Measurements from ENCODE around the gene ARNT2. TPM values are rescaled to one million over a fixed set of nuclear protein-coding genes. Genes with fewer than 3 reads are reported as not detected.

Gene ARNT2
- total and polyA plus RNA-seq, 2 donors (not counting 1 experiment from before 2014, with no cell fraction given), result 15.5 to 61.2 TPM

DNA sequence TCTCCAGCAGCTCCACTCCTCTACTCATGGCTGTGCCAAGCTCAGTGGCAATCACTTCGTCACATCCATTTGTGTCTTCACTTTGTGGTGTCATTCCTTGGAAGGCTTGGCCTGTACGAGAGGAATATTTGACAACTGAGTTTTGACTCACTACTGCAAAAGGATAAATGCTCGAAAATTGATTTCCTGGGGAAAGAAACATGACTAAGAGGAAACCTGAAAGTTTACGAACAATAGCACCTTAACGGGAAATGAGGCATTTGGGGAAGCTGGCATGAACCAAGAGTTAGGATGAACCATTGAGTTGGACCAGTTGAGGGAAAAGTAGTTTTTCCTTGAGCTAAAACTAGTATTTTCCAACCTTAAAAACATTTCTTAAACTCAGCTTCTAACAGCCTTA lies 216.7 kb downstream of the ARNT2 start:
- H3K9me3 ChIP-seq (ENCODE audit: control insufficient read depth, insufficient read depth, low read depth, low read length), result no peaks in the 10 kb centered on the region
- H3K4me2 ChIP-seq (ENCODE audit: extremely low read depth, insufficient read depth, low read length), result no peak overlapping the region
- no peaks in the 10 kb centered on the region for H3K36me3 ChIP-seq (ENCODE audit: control insufficient read depth, insufficient read depth, low read length)
- peaks cover 5% of the 10 kb centered on the region for H3K4me1 ChIP-seq (ENCODE audit: control insufficient read depth, extremely low read depth, insufficient read depth, low read length)
- DNase-seq (ENCODE audit: low read depth in 2 of 2), result no peak
- no peak overlapping the region for H3K4me3 ChIP-seq (replicated peaks in 1 of 4; ENCODE audit: control extremely low read depth in 1 of 4, insufficient read depth in 1 of 4, low read depth in 3 of 4, low read length in 4 of 4)
- H2AFZ ChIP-seq (ENCODE audit: low read length), result no peak overlapping the region
- no peaks in the 10 kb centered on the region for H3K27me3 ChIP-seq (ENCODE audit: control insufficient read depth, insufficient read depth, low read length)
- no peak overlapping the region for H3K27ac ChIP-seq (ENCODE audit: insufficient read depth, low read length)
- TF ChIP-seq, protein P1, sequence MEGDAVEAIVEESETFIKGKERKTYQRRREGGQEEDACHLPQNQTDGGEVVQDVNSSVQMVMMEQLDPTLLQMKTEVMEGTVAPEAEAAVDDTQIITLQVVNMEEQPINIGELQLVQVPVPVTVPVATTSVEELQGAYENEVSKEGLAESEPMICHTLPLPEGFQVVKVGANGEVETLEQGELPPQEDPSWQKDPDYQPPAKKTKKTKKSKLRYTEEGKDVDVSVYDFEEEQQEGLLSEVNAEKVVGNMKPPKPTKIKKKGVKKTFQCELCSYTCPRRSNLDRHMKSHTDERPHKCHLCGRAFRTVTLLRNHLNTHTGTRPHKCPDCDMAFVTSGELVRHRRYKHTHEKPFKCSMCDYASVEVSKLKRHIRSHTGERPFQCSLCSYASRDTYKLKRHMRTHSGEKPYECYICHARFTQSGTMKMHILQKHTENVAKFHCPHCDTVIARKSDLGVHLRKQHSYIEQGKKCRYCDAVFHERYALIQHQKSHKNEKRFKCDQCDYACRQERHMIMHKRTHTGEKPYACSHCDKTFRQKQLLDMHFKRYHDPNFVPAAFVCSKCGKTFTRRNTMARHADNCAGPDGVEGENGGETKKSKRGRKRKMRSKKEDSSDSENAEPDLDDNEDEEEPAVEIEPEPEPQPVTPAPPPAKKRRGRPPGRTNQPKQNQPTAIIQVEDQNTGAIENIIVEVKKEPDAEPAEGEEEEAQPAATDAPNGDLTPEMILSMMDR (conservative IDR thresholded peaks at IDR 0.05 in 1 of 2, IDR thresholded peaks at IDR 0.05 in 1 of 2; ENCODE audit: low read depth in 1 of 2, low read length in 2 of 2), result no peak
- TF ChIP-seq EZH2 (IDR thresholded peaks at IDR 0.05; ENCODE audit: low read length, missing control alignments), result no peak
- H3K9ac ChIP-seq (ENCODE audit: insufficient read depth, low read length), result no peak overlapping the region
- H3K79me2 ChIP-seq (ENCODE audit: control insufficient read depth, insufficient read depth, low read length), result no peaks in the 10 kb centered on the region
- H4K20me1 ChIP-seq (ENCODE audit: control insufficient read depth, extremely low read depth, insufficient read depth, low read length), result no peaks in the 10 kb centered on the region

DNA sequence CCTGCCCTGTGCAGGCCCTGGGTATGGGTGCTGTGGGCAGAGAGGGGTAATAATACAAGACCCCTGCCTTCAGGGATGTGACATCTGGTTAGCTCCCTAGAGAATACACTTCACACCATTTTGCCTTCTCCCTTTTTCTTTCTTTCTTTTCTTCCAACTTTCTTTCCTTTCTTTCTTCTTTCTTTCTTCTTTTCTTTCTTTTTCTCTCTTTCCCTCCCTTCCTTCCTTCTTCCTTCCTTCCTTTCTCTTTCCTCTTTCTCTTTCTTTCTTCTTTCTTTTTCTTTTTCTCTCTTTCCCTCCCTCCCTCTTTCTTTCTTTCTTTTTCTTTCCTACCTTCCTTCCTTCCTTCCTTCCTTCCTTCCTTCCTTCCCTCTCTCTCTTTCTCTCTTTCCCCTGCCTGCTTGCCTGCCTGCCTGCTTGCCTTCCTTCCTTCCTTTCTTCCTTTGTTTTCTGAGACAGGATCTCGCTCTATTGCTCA lies 222.5 kb downstream of the ARNT2 start:
- H3K9ac ChIP-seq (ENCODE audit: insufficient read depth, low read length), result no peak overlapping the region
- no peaks in the 10 kb centered on the region for H3K36me3 ChIP-seq (ENCODE audit: control insufficient read depth, insufficient read depth, low read length)

DNA sequence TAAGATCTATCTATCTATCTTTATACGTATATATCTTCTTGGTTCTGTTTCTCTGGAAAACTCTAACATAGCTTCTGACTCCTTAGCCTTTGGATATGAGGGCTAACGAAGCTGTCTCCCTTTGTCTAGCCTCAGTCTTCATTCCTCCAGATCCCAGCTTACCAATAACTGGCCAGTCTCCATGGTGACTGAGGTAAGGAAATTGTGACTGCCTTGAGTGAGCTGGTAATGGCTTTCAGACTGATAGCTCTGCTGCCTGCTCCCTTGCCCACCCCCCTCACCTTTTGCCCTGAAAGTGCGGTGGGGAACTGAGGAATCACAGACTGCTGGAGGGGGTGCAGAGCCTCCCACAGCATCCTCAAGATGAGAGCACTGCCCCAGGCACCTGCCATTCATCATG lies 225.2 kb downstream of the ARNT2 start:
- H4K20me1 ChIP-seq (ENCODE audit: control insufficient read depth, extremely low read depth, insufficient read depth, low read length), result no peaks in the 10 kb centered on the region
- DNase-seq (ENCODE audit: low read depth in 2 of 2), result no peak
- no peak overlapping the region for H3K4me3 ChIP-seq (replicated peaks in 1 of 4; ENCODE audit: control extremely low read depth in 1 of 4, insufficient read depth in 1 of 4, low read depth in 3 of 4, low read length in 4 of 4)
- TF ChIP-seq, protein P1 (conservative IDR thresholded peaks at IDR 0.05 in 1 of 2, IDR thresholded peaks at IDR 0.05 in 1 of 2; ENCODE audit: low read depth in 1 of 2, low read length in 2 of 2), result no peak
- TF ChIP-seq EZH2 (IDR thresholded peaks at IDR 0.05; ENCODE audit: low read length, missing control alignments), result no peak
- H3K9ac ChIP-seq (ENCODE audit: insufficient read depth, low read length), result no peak overlapping the region
- H3K27me3 ChIP-seq (ENCODE audit: control insufficient read depth, insufficient read depth, low read length), result no peaks in the 10 kb centered on the region
- H3K36me3 ChIP-seq (ENCODE audit: control insufficient read depth, insufficient read depth, low read length), result no peaks in the 10 kb centered on the region
- H2AFZ ChIP-seq (ENCODE audit: low read length), result no peak overlapping the region
- no peaks in the 10 kb centered on the region for H3K9me3 ChIP-seq (ENCODE audit: control insufficient read depth, insufficient read depth, low read depth, low read length)
- no peak overlapping the region for H3K27ac ChIP-seq (ENCODE audit: insufficient read depth, low read length)
- H3K79me2 ChIP-seq (ENCODE audit: control insufficient read depth, insufficient read depth, low read length), result no peaks in the 10 kb centered on the region
- H3K4me1 ChIP-seq (ENCODE audit: control insufficient read depth, extremely low read depth, insufficient read depth, low read length), result no peaks in the 10 kb centered on the region
- no peak overlapping the region for H3K4me2 ChIP-seq (ENCODE audit: extremely low read depth, insufficient read depth, low read length)

More for the DNA sequence above, 222.5 kb downstream of the ARNT2 start:
- no peaks in the 10 kb centered on the region for H3K27me3 ChIP-seq (ENCODE audit: control insufficient read depth, insufficient read depth, low read length)
- H3K9me3 ChIP-seq (ENCODE audit: control insufficient read depth, insufficient read depth, low read depth, low read length), result no peaks in the 10 kb centered on the region
- no peaks in the 10 kb centered on the region for H4K20me1 ChIP-seq (ENCODE audit: control insufficient read depth, extremely low read depth, insufficient read depth, low read length)
- no peak overlapping the region for H3K4me2 ChIP-seq (ENCODE audit: extremely low read depth, insufficient read depth, low read length)
- H3K4me3 ChIP-seq (replicated peaks in 1 of 4; ENCODE audit: control extremely low read depth in 1 of 4, insufficient read depth in 1 of 4, low read depth in 3 of 4, low read length in 4 of 4), result no peak overlapping the region
- H3K27ac ChIP-seq (ENCODE audit: insufficient read depth, low read length), result no peak overlapping the region
- TF ChIP-seq, protein P1 (conservative IDR thresholded peaks at IDR 0.05 in 1 of 2, IDR thresholded peaks at IDR 0.05 in 1 of 2; ENCODE audit: low read depth in 1 of 2, low read length in 2 of 2), result no peak
- no peak for TF ChIP-seq EZH2 (IDR thresholded peaks at IDR 0.05; ENCODE audit: low read length, missing control alignments)
- no peaks in the 10 kb centered on the region for H3K79me2 ChIP-seq (ENCODE audit: control insufficient read depth, insufficient read depth, low read length)
- no peak for DNase-seq (ENCODE audit: low read depth in 2 of 2)
- H3K4me1 ChIP-seq (ENCODE audit: control insufficient read depth, extremely low read depth, insufficient read depth, low read length), result no peaks in the 10 kb centered on the region
- H2AFZ ChIP-seq (ENCODE audit: low read length), result no peak overlapping the region
